Mesodermal cell (in vitro differentiated cells): Measurements from ENCODE around the gene FBLN5.

Source experiments
- H3K27ac ChIP-seq: 2 replicates; pipeline ENCODE4 v1.7.0; 2013; ENCODE audit warnings: mild to moderate bottlenecking, low read depth, low read length, moderate library complexity; ENCODE audit not compliant: severe bottlenecking
- H3K36me3 ChIP-seq: 2 replicates; pipeline ENCODE4 v1.7.1; 2013; ENCODE audit warnings: mild to moderate bottlenecking, low read length, moderate library complexity; ENCODE audit not compliant: control insufficient read depth, insufficient read depth
- H3K4me1 ChIP-seq: one replicate; pipeline ENCODE4 v1.7.1; 2013; ENCODE audit warnings: mild to moderate bottlenecking, low read length; ENCODE audit not compliant: insufficient read depth, control insufficient read depth, poor library complexity, severe bottlenecking
- H3K4me3 ChIP-seq: 2 replicates; pipeline ENCODE4 v1.7.0; 2013; ENCODE audit warnings: low read length, control low read depth, mild to moderate bottlenecking; ENCODE audit not compliant: insufficient read depth, poor library complexity, severe bottlenecking; ENCODE audit errors: extremely low read depth
- H3K9me3 ChIP-seq: 2 replicates; pipeline ENCODE4 v1.7.1; 2013; ENCODE audit warnings: mild to moderate bottlenecking, low read length, moderate library complexity; ENCODE audit not compliant: control insufficient read depth
- WGBS, 2 experiments: methylation state at CpG; one replicate each; pipeline ENCODE4 v1.1.5; 2013; ENCODE audit warnings: missing lambda C conversion rate in 2 of 2; ENCODE audit not compliant: insufficient coverage in 2 of 2; 5-methylcytosine and 5-hydroxymethylcytosine counted together

Gene FBLN5

GRCh38 chr14:91896419-91896818, 51.1 kb downstream of the FBLN5 start:
- no peaks in the 10 kb centered on the region for H3K4me1 ChIP-seq
- H3K36me3 ChIP-seq = no peaks in the 10 kb centered on the region
- 86 to 91% methylated on average over 3 to 4 of the region's 4 CpGs for WGBS, 2 experiments
- no peaks in the 10 kb centered on the region for H3K9me3 ChIP-seq
- H3K27ac ChIP-seq = no peak overlapping the region
- H3K4me3 ChIP-seq = no peak overlapping the region

DNA sequence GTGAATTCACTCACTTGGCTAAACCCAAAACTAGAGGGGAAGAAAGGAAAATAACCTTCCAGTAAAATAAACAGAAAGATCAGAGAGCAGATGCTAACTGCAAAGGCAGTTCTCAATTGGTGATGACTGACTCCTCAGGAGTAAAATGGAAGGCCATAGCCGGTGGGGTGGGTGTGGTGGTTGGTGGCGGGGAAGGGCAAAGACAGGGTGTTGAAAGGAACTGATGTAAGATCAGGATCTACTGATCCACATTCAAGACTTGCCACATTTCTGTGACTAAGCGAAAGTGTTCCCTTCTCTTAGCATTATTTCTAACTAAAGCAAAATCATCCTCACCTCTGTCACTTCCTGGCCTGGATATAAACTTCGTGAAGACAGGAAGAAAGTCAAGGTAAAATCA, 53.8 kb downstream of the FBLN5 start:
- Histone ChIP-seq H3K36me3 (no peaks in the 10 kb centered on the region), H3K4me1 (peaks cover 9% of the 10 kb centered on the region), H3K9me3 (no peaks in the 10 kb centered on the region), H3K4me3 (no peak overlapping the region), H3K27ac (no peak overlapping the region)
- WGBS, 2 experiments = 95% methylated on average over 2 of the region's 4 CpGs; no CpG with 5 or more reads in 1 of the 2 experiments

DNA sequence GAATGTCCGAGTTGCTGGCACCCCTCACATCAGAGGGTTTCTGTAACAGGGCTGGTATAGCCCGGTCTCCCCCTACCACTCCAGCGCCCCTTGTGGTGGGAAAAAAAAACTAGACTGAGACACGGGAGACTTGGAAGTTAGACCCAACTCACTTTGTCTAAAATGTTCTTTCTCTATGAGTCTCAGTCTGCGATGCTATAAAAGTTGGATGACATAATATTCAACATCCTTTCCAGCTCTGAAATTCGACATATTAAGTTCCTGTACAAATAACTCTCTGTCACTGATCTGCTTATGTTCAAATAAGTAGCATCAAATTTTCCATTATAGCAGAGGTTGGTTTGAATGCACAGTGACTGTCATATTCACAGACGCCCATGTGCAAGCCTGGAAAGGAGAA, 54.5 kb downstream of the FBLN5 start:
- Histone ChIP-seq H3K9me3 (no peaks in the 10 kb centered on the region), H3K27ac (no peak overlapping the region), H3K4me1 (peaks cover 9% of the 10 kb centered on the region), H3K4me3 (no peak overlapping the region), H3K36me3 (no peaks in the 10 kb centered on the region)
- 50 to 60% methylated on average over 1 to 2 of the region's 7 CpGs for WGBS, 2 experiments

- peaks cover 9% of the 10 kb centered on the region for H3K4me1 ChIP-seq
- H3K27ac ChIP-seq = no peak overlapping the region
- 82 to 87% methylated on average over 2 to 3 of the region's 3 CpGs for WGBS, 2 experiments
- no peak overlapping the region for H3K4me3 ChIP-seq
- no peaks in the 10 kb centered on the region for H3K9me3 ChIP-seq
- no peaks in the 10 kb centered on the region for H3K36me3 ChIP-seq
Observed at GRCh38 chr14:91891721-91892220, 55.7 kb downstream of the FBLN5 start.

DNA sequence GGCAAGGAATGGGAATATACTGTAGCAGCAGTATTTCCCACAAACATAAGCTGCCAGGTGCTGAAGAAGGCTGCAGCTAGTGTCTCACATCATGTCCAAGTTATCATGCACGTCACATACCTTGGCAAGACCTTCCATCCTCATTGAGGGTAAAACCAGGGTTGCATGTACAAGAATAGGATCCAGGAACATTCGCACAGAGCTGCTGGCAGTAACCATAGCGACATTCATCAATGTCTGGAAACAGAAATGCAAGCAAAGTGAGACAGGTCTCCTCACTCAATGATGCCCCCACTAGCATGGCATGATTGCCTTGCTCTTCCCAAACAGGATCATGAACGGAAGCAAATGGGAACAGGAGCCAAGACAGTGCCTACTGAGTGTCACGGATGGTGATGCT, 56.4 kb downstream of the FBLN5 start:
- WGBS, 2 experiments = 90 to 98% methylated on average over 5 of the region's 5 CpGs
- Histone ChIP-seq H3K4me3 (no peak overlapping the region), H3K4me1 (peaks cover 9% of the 10 kb centered on the region), H3K36me3 (no peaks in the 10 kb centered on the region), H3K27ac (no peak overlapping the region), H3K9me3 (no peaks in the 10 kb centered on the region)

- Histone ChIP-seq H3K36me3 (no peaks in the 10 kb centered on the region), H3K27ac (no peak overlapping the region), H3K4me3 (no peak overlapping the region), H3K9me3 (no peaks in the 10 kb centered on the region), H3K4me1 (peaks cover 9% of the 10 kb centered on the region)
- WGBS, 2 experiments = 63 to 100% methylated on average over 2 to 3 of the region's 5 CpGs
Observed at GRCh38 chr14:91890291-91890749, 57.2 kb downstream of the FBLN5 start.

DNA sequence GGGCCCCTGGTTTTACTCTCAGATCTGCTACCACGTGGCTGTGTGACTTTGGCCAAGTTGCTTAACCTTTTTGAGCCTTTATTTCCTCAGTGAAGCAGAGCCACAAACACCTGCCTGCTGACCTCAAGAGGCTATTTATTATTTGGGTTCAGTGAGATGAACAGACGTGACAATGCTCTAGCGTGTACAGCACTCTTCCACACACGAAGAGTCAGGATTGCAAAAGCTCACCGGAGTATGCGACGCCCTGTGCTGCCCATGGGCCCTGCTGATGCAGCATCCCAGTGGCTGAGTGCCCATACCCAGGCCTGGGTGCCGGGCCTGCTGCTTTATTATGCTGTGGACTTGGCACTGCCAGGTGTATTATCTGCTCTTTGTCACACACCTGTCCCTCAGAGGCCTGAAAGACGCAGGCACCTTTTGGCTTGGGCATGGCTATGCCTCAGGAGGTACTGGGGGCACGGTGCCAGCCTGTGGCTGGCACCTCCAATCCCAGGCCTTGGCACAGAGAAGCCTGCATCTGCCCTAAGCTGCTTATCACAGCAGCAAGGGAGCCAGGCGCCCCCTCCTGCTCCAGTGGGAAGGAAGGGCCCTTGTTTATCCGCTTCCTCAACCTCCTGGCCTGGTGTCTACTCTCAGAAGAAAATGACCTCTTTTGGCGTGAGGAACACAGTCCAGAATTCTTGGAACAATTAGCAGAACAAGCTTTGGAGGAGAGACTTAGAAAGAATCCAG, 57.9 kb downstream of the FBLN5 start:
- WGBS, 2 experiments = 90 to 94% methylated on average over 13 of the region's 13 CpGs

GRCh38 chr14:91888641-91889476, 58.6 kb downstream of the FBLN5 start:
- H3K4me3 ChIP-seq = no peak overlapping the region
- no peaks in the 10 kb centered on the region for H3K36me3 ChIP-seq
- no peak overlapping the region for H3K27ac ChIP-seq
- H3K9me3 ChIP-seq = no peaks in the 10 kb centered on the region
- 81 to 93% methylated on average over 10 of the region's 10 CpGs for WGBS, 2 experiments
- peaks cover 9% of the 10 kb centered on the region for H3K4me1 ChIP-seq

More for the DNA sequence above, 57.9 kb downstream of the FBLN5 start:
- Histone ChIP-seq H3K4me1 (peaks cover 9% of the 10 kb centered on the region), H3K27ac (no peak overlapping the region), H3K4me3 (no peak overlapping the region), H3K36me3 (no peaks in the 10 kb centered on the region), H3K9me3 (no peaks in the 10 kb centered on the region)

GRCh38 chr14:91886961-91887360, 60.5 kb downstream of the FBLN5 start:
- Histone ChIP-seq H3K4me3 (no peak overlapping the region), H3K36me3 (no peaks in the 10 kb centered on the region), H3K4me1 (peaks cover 9% of the 10 kb centered on the region), H3K9me3 (no peaks in the 10 kb centered on the region), H3K27ac (no peak overlapping the region)
- 95 to 100% methylated on average over 8 of the region's 8 CpGs for WGBS, 2 experiments

GRCh38 chr14:91885839-91886238, 61.7 kb downstream of the FBLN5 start:
- Histone ChIP-seq H3K9me3 (no peaks in the 10 kb centered on the region), H3K36me3 (no peaks in the 10 kb centered on the region), H3K27ac (no peak overlapping the region), H3K4me3 (no peak overlapping the region), H3K4me1 (peaks cover 11% of the 10 kb centered on the region)
- WGBS, 2 experiments = 96% methylated on average over 2 to 3 of the region's 4 CpGs
